ENCODE results near the gene LCNL1. TPM values are rescaled to one million over a fixed set of nuclear protein-coding genes. Genes with fewer than 3 reads are reported as not detected.
"Not testable (repeated sequence)": the region's sequence is repeated elsewhere in the genome, so short reads cannot be mapped to it uniquely, and the experiment has no call there.

The LCNL1 gene
- total RNA-seq, 1 experiment from 2014 or later, result not detected

GRCh38 chr9:137028263-137029057, 45.7 kb downstream of the LCNL1 start:
- Histone ChIP-seq H3K27me3 (peaks cover 18% of the 10 kb centered on the region), H3K4me3 (peak overlapping the region; percentile 48), H3K4me1 (peaks cover 26% of the 10 kb centered on the region), H3K9me3 (replicated peaks) (no peaks in the 10 kb centered on the region), H3K27ac (no peak overlapping the region), H3K36me3 (no peaks in the 10 kb centered on the region)
- DNase-seq, result peak; percentile 57 to 69

GRCh38 chr9:137029058-137029936, 46.5 kb downstream of the LCNL1 start:
- no peaks in the 10 kb centered on the region for H3K9me3 ChIP-seq (replicated peaks)

GRCh38 chr9:137030006-137030405, 47.2 kb downstream of the LCNL1 start:
- no peak for DNase-seq
- Histone ChIP-seq H3K4me1 (peaks cover 15% of the 10 kb centered on the region), H3K27ac (no peak overlapping the region), H3K27me3 (peaks cover 18% of the 10 kb centered on the region), H3K4me3 (no peak overlapping the region), H3K36me3 (no peaks in the 10 kb centered on the region), H3K9me3 (replicated peaks) (no peaks in the 10 kb centered on the region)

More at GRCh38 chr9:137029058-137029936, 46.5 kb downstream of the LCNL1 start:
- H3K4me1 ChIP-seq, result peaks cover 18% of the 10 kb centered on the region
- no peak overlapping the region for H3K4me3 ChIP-seq
- H3K36me3 ChIP-seq, result no peaks in the 10 kb centered on the region
- peak; percentile 81 to 87 for DNase-seq
- peaks cover 18% of the 10 kb centered on the region for H3K27me3 ChIP-seq
- no peak overlapping the region for H3K27ac ChIP-seq

GRCh38 chr9:137030538-137031527, 48.0 kb downstream of the LCNL1 start:
- DNase-seq, result no peak
- Histone ChIP-seq H3K27me3 (peaks cover 13% of the 10 kb centered on the region; the same call in 1 of the 2 replicates), H3K4me3 (no peak overlapping the region), H3K36me3 (no peaks in the 10 kb centered on the region), H3K4me1 (peaks cover 6% of the 10 kb centered on the region; the same call in 1 of the 2 replicates), H3K27ac (no peak overlapping the region), H3K9me3 (replicated peaks) (no peaks in the 10 kb centered on the region)

- DNase-seq, result no peak
- no peaks in the 10 kb centered on the region for H3K9me3 ChIP-seq (replicated peaks)
These were observed 49.3 kb downstream of the LCNL1 start, which contains the start of gene FUT7 for GRCh38 chr9:137031904-137032640. TSS of gene FUT7 (minus strand) at chr9:137032088. CDS start at chr9:137031991, 97 bp downstream.

GRCh38 chr9:137032858-137033257, 50.1 kb downstream of the LCNL1 start:
- H3K27me3 ChIP-seq, result peaks cover 5% of the 10 kb centered on the region; the same call in 1 of the 2 replicates

More at GRCh38 chr9:137031904-137032640, 49.3 kb downstream of the LCNL1 start, which contains the start of gene FUT7:
- H3K4me3 ChIP-seq, result no peak within 1 kb of the TSS
- no peaks in the 10 kb centered on the region for H3K36me3 ChIP-seq
- H3K27ac ChIP-seq, result no peak within 1 kb of the TSS
- peaks cover 3% of the 10 kb centered on the region; the same call in 1 of the 2 replicates for H3K4me1 ChIP-seq
- H3K27me3 ChIP-seq, result peaks cover 10% of the 10 kb centered on the region; the same call in 1 of the 2 replicates

GRCh38 chr9:137033481-137033880, 50.7 kb downstream of the LCNL1 start:
- H3K9me3 ChIP-seq (replicated peaks); H3K27me3 ChIP-seq; DNase-seq; H3K36me3 ChIP-seq; H3K4me3 ChIP-seq; H3K4me1 ChIP-seq; H3K27ac ChIP-seq: not testable (repeated sequence)

More at GRCh38 chr9:137032858-137033257, 50.1 kb downstream of the LCNL1 start:
- peaks cover 3% of the 10 kb centered on the region; the same call in 1 of the 2 replicates for H3K4me1 ChIP-seq
- H3K27ac ChIP-seq, result no peak overlapping the region
- no peak for DNase-seq
- H3K9me3 ChIP-seq (replicated peaks), result no peaks in the 10 kb centered on the region
- H3K36me3 ChIP-seq, result no peaks in the 10 kb centered on the region
- H3K4me3 ChIP-seq, result no peak overlapping the region

GRCh38 chr9:137034039-137034708, 51.4 kb downstream of the LCNL1 start:
- DNase-seq, result no peak
- Histone ChIP-seq H3K27me3 (0 out of 2 replicates have a peak, but pooled peaks cover 5% of the 10 kb centered on the region), H3K36me3 (no peaks in the 10 kb centered on the region), H3K27ac (no peak overlapping the region), H3K4me3 (no peak overlapping the region), H3K9me3 (replicated peaks) (no peaks in the 10 kb centered on the region), H3K4me1 (no peaks in the 10 kb centered on the region)

GRCh38 chr9:137034709-137035506, 52.1 kb downstream of the LCNL1 start:
- Histone ChIP-seq H3K27ac (no peak overlapping the region), H3K36me3 (no peaks in the 10 kb centered on the region), H3K27me3 (0 out of 2 replicates have a peak, but pooled peaks cover 5% of the 10 kb centered on the region), H3K4me3 (no peak overlapping the region), H3K9me3 (replicated peaks) (no peaks in the 10 kb centered on the region), H3K4me1 (no peaks in the 10 kb centered on the region)
- peak; percentile 86 to 93 for DNase-seq
